Fibroblast of pulmonary artery (primary cell): ENCODE results near the gene ADAMTS13.

ENCODE experiments used
- DNase-seq: peaks from one replicate; pipeline ENCODE4 v3.0.0-alpha.2; 2010; ENCODE audit warnings: low read depth
- H3K4me3 ChIP-seq: replicated peaks from 2 replicates; pipeline ENCODE4 v1.5.1; 2011; ENCODE audit warnings: low read depth, mild to moderate bottlenecking, control low read depth, low read length, moderate library complexity
- CTCF ChIP-seq: IDR thresholded peaks from 2 replicates; pipeline ENCODE4 v1.5.1; 2011; ENCODE audit warnings: mild to moderate bottlenecking, control low read depth, low read length, inconsistent platforms; ENCODE audit errors: missing control alignments

ADAMTS13 gene

GRCh38 chr9:133378408-133378962, 43.7 kb upstream of the ADAMTS13 start:
- no peak for DNase-seq
- no peak overlapping the region for H3K4me3 ChIP-seq
- TF ChIP-seq CTCF: no peak

DNA sequence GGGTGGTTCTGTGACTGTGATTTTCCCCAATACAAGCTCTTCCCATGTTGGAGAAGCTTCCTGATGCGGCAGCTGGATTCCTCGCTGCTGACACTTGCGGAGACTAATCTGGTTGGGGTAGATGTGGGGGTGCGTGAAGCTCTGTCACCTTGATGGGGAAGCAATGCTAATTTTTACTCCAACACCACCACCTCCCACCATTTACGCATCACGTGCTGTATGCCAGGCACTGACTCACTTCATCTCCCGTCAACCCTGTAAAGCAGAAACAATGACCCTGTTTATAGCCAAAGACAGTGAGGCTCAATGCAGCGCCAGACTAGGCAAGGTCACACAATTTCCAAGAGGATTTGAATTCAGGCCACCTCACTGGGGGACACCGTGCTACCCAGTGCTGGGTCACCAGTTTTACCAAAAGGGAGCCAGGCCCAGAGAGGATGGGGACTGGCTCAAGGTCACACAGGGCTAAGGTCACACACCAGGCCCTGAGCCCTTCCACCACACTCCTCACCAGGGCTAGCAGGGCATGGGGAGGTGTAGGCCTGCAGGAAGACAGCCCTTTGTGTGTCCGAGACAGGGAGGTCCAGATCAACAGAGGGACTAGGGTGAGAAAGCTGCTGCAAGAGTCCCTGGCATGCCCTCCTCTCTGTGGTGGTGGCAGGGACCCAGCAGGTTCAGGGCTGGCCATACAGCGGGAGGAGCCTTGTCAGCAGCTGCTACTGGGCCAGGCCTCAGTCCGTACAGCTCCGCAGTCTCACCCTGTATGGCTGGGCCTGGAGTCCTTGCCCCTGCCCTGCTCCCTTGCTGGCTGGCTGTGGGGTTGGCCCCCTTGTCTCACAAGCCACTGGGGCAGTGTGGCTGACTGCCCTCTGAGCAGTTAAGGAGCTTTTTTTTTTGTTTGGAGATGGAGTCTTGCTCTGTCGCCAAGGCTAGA, 42.7 kb upstream of the ADAMTS13 start:
- TF ChIP-seq CTCF: no peak
- no peak for DNase-seq
- no peak overlapping the region for H3K4me3 ChIP-seq

GRCh38 chr9:133380734-133381133, 41.4 kb upstream of the ADAMTS13 start:
- no peak for DNase-seq
- no peak overlapping the region for H3K4me3 ChIP-seq
- no peak for TF ChIP-seq CTCF

DNA sequence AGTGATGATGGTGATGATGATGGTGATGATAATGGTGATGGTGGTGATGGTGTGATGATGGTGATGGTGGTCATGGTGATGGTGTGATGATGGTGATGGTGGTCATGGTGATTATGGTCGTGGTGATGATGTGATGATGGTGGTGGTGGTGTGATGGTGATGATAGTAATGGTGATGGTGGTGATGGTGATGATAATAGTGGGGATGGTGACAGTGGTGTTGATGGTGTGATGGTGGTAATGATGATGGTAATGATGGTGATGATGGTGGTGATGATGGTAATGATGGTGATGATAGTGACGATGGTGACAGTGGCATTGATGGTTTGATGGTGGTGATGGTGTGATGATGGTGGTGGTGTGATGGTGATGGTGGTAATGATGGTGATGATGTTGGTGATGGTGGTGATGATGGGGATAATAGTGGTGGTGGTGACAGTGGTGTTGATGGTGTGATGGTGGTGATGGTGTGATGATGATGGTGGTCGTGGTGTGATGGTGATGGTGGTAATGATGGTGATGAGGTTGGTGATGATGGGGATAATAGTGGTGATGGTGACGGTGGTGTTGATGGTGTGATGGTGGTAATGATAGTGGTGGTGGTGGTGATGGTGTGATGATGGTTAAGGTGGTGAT, 39.5 kb upstream of the ADAMTS13 start:
- TF ChIP-seq CTCF: no peak
- DNase-seq: no peak
- no peak overlapping the region for H3K4me3 ChIP-seq

DNA sequence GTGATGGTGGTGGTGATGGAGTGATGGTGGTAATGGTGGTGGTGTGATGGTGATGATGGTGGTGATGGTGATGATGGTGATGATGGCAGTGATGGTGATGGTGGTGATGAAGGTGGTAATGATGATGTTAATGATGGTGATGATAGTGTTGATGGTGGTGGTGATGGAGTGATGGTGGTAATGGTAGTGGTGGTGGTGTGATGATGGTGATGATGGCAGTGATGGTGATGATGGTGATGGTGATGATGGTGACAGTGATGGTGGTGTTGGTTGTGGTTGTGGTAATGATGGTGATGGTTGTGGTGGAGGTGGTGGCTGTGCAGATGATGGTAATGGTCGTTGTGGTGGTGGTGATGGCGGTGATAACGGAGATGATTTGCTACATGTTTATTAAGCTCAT, 38.7 kb upstream of the ADAMTS13 start:
- H3K4me3 ChIP-seq: no peak overlapping the region
- no peak for DNase-seq
- TF ChIP-seq CTCF: no peak

DNA sequence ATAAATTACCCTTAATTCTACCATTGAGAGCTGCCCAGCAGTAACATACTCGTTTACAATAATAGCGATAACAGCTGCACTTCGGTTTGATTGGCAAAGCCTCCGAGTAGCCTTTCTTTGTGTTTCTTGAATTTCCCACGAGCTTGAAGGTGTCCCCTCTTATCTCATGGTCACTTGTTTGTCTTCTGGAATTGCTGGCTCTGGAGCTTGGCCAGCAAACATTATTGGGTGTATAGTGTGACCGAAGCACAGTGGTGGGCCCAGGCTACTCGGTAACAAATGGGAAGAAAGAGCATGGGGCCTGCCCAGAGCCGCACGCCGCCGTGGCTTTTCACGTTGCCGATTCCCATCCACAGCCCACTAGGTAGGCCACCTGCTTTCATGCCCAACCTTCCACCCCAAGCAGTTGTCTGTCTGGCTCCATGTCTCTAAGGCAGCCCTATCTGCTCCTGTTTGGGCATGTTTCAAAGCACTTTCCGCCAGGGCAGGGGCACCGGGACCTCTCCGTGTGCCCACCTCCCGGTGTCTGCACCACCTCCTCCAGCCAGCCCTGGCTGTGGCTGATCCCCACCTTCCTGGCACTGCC, 37.3 kb upstream of the ADAMTS13 start:
- DNase-seq: no peak
- TF ChIP-seq CTCF: no peak
- no peak overlapping the region for H3K4me3 ChIP-seq
